ENCODE results near the gene RAB11FIP4. TPM values are rescaled to one million over a fixed set of nuclear protein-coding genes. Genes with fewer than 3 reads are reported as not detected.

RAB11FIP4 gene
- total and polyA plus RNA-seq, 2 donors (not counting 1 experiment from before 2014, with no cell fraction given), result 17.0 to 70.5 TPM

- Histone ChIP-seq H3K9me3 (ENCODE audit: control extremely low read depth in 1 of 3, control insufficient read depth in 2 of 3, insufficient read depth in 1 of 3, low read length in 2 of 3) (peaks cover 0 to 18% (median 0%) of the 10 kb centered on the region in 3 donors), H4K20me1 (ENCODE audit: control insufficient read depth, insufficient read depth, low read length, poor library complexity, severe bottlenecking) (no peaks in the 10 kb centered on the region), H3K27me3 (replicated peaks in 1 of 4; ENCODE audit: control extremely low read depth in 1 of 4, control insufficient read depth in 3 of 4, insufficient read depth in 4 of 4, low read length in 3 of 4) (peaks cover 0 to 49% (median 20%) of the 10 kb centered on the region in 4 experiments), H3K9ac (ENCODE audit: low read length) (no peak overlapping the region), H3K79me2 (ENCODE audit: control insufficient read depth, insufficient read depth, low read length) (no peaks in the 10 kb centered on the region), H3K4me1 (ENCODE audit: control insufficient read depth in 2 of 2, insufficient read depth in 2 of 2, low read length in 2 of 2) (peaks cover 16 to 17% of the 10 kb centered on the region in 2 donors), H3K36me3 (replicated peaks in 1 of 2; ENCODE audit: control extremely low read depth in 1 of 2, control insufficient read depth in 1 of 2, extremely low read depth in 1 of 2, insufficient read depth in 2 of 2, low read length in 1 of 2) (no peaks in the 10 kb centered on the region), H3K27ac (ENCODE audit: low read length in 2 of 2) (no peak overlapping the region), H3K4me2 (replicated peaks; ENCODE audit: low read depth, low read length, poor library complexity, severe bottlenecking) (no peak overlapping the region), H3K4me3 (ENCODE audit: control extremely low read depth in 1 of 5, extremely low read depth in 1 of 5, insufficient read depth in 1 of 5, low read depth in 2 of 5, low read length in 4 of 5) (no peak overlapping the region), H2AFZ (ENCODE audit: insufficient read depth, low read depth, low read length, poor library complexity, severe bottlenecking) (no peak overlapping the region)
- TF ChIP-seq EZH2 (IDR thresholded peaks at IDR 0.05; ENCODE audit: borderline replicate concordance, insufficient read depth, low read depth, low read length, poor library complexity, severe bottlenecking) (no peak), CTCF (IDR thresholded peaks at IDR 0.05) (peak; percentile 36)
- ATAC-seq (ENCODE audit: low read depth) (no peak), DNase-seq (no peak)
- Mint-ChIP-seq H3K27me3 (peaks cover 47% of the 10 kb centered on the region), H3K27ac (no peak overlapping the region), H3K4me3 (peak overlapping the region; percentile 77), H3K9me3 (ENCODE audit: insufficient read depth) (no peaks in the 10 kb centered on the region), H3K4me1 (peaks cover 15% of the 10 kb centered on the region)
- intact Hi-C loops (cut with micrococcal nuclease), result loop anchor here (1.0 kb wide), 1 partner anchor 135 kb away; no protein-coding TSS in a partner anchor
- ChIA-PET CTCF (interaction anchor here (0.7 to 4.9 kb wide), 24 partner anchors 12 to 511 kb away, joined by 3 to 60 read pairs (median 4); no protein-coding TSS in a partner anchor), POLR2A (no interaction called here)
- 76% methylated on average over 22 of the region's 22 CpGs for WGBS (ENCODE audit: insufficient coverage)
Observed at GRCh38 chr17:31389657-31390381, 1.7 kb upstream of the RAB11FIP4 start.

- ATAC-seq (ENCODE audit: low read depth) (no peak), DNase-seq (no peak)
- Histone ChIP-seq H3K4me1 (ENCODE audit: control insufficient read depth in 2 of 2, insufficient read depth in 2 of 2, low read length in 2 of 2) (peaks cover 16 to 17% of the 10 kb centered on the region in 2 donors), H3K36me3 (replicated peaks in 1 of 2; ENCODE audit: control extremely low read depth in 1 of 2, control insufficient read depth in 1 of 2, extremely low read depth in 1 of 2, insufficient read depth in 2 of 2, low read length in 1 of 2) (no peaks in the 10 kb centered on the region), H3K27ac (ENCODE audit: low read length in 2 of 2) (no peak overlapping the region), H3K79me2 (ENCODE audit: control insufficient read depth, insufficient read depth, low read length) (no peaks in the 10 kb centered on the region), H3K9ac (ENCODE audit: low read length) (no peak overlapping the region), H3K27me3 (replicated peaks in 1 of 4; ENCODE audit: control extremely low read depth in 1 of 4, control insufficient read depth in 3 of 4, insufficient read depth in 4 of 4, low read length in 3 of 4) (peaks cover 0 to 49% (median 21%) of the 10 kb centered on the region in 4 experiments), H4K20me1 (ENCODE audit: control insufficient read depth, insufficient read depth, low read length, poor library complexity, severe bottlenecking) (no peaks in the 10 kb centered on the region), H3K4me3 (ENCODE audit: control extremely low read depth in 1 of 5, extremely low read depth in 1 of 5, insufficient read depth in 1 of 5, low read depth in 2 of 5, low read length in 4 of 5) (no peak overlapping the region), H3K4me2 (replicated peaks; ENCODE audit: low read depth, low read length, poor library complexity, severe bottlenecking) (peak overlapping the region; percentile 79), H2AFZ (ENCODE audit: insufficient read depth, low read depth, low read length, poor library complexity, severe bottlenecking) (no peak overlapping the region), H3K9me3 (ENCODE audit: control extremely low read depth in 1 of 3, control insufficient read depth in 2 of 3, insufficient read depth in 1 of 3, low read length in 2 of 3) (peaks cover 0 to 18% (median 0%) of the 10 kb centered on the region in 3 donors)
- WGBS (ENCODE audit: insufficient coverage), result 90% methylated on average over 8 of the region's 8 CpGs
- CTCF ChIA-PET, result interaction anchor here (1.0 to 4.9 kb wide), 7 partner anchors 17 to 510 kb away, joined by 4 to 60 read pairs (median 5); no protein-coding TSS in a partner anchor
- peak overlapping the region; percentile 77 for H3K4me3 Mint-ChIP-seq
- no peaks in the 10 kb centered on the region for H3K9me3 Mint-ChIP-seq (ENCODE audit: insufficient read depth)
- H3K27me3 Mint-ChIP-seq, result peaks cover 52% of the 10 kb centered on the region
- POLR2A ChIA-PET, result no interaction called here
- H3K27ac Mint-ChIP-seq, result no peak overlapping the region
- no peak for TF ChIP-seq CTCF (IDR thresholded peaks at IDR 0.05)
- no peak for TF ChIP-seq EZH2 (IDR thresholded peaks at IDR 0.05; ENCODE audit: borderline replicate concordance, insufficient read depth, low read depth, low read length, poor library complexity, severe bottlenecking)
- peaks cover 15% of the 10 kb centered on the region for H3K4me1 Mint-ChIP-seq
- intact Hi-C loops (cut with micrococcal nuclease), result no loop called here
Observed at GRCh38 chr17:31390426-31390747, 1.1 kb upstream of the RAB11FIP4 start.
